PC-3 (cell line): ENCODE data around the gene ABCC11.

Experiments
- EZH2 ChIP-seq: fragments of 300-600 bp; sonication (generic); IDR thresholded peaks from one replicate; pipeline ENCODE4 v1.6.1; 2017; ENCODE audit warnings: antibody characterized with exemption, mild to moderate bottlenecking, low read length; ENCODE audit not compliant: unreplicated experiment
- EZH2phosphoT487 ChIP-seq: fragments of 300-600 bp; sonication (generic); IDR thresholded peaks from 2 replicates; pipeline ENCODE4 v1.6.1; 2018; ENCODE audit warnings: mild to moderate bottlenecking, antibody characterized with exemption, low read length, borderline replicate concordance
- TF ChIP-seq, protein P1 (sequence below): fragments of 300-600 bp; sonication (generic); conservative IDR thresholded peaks from 2 replicates; pipeline ENCODE4 v1.5.1; 2017; ENCODE audit warnings: antibody characterized with exemption, low read depth, mild to moderate bottlenecking, low read length

DNA sequence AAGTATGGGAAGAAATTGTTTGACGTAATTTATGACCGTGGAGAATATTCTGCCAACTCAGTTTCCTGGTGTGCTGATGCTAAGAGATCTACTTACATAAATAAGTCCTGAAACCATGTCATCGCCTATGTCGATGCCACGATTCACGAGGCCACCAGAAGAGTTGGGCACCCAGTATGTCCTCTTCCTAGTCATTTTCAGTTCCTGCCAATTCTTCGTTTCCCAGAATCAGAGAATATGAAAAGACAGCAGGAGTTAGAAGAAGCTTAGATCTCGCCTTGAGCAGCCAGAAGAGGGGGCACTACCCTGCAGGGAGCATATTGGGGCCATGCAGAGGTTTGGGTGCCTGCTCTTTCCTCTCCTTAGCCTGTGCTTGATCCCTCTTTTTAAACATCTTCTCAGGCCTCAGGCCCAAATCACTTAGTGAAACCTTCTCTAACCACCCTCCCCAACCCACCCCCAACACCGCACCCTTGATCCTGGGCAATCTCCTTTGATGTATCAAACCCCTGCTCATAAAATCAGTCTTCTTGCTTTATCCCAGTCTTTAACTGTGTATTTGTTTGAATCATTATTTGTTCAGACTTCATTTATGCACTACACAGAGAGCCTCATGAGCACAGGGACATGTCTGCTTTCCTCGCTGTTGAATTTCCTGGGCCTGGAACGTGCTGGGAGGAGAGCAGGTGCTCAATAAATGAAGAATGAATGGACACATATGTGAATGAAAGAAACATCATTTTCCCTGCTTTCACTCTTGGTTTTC is 15.4 kb downstream of the ABCC11 start:
- TF ChIP-seq, protein P1, sequence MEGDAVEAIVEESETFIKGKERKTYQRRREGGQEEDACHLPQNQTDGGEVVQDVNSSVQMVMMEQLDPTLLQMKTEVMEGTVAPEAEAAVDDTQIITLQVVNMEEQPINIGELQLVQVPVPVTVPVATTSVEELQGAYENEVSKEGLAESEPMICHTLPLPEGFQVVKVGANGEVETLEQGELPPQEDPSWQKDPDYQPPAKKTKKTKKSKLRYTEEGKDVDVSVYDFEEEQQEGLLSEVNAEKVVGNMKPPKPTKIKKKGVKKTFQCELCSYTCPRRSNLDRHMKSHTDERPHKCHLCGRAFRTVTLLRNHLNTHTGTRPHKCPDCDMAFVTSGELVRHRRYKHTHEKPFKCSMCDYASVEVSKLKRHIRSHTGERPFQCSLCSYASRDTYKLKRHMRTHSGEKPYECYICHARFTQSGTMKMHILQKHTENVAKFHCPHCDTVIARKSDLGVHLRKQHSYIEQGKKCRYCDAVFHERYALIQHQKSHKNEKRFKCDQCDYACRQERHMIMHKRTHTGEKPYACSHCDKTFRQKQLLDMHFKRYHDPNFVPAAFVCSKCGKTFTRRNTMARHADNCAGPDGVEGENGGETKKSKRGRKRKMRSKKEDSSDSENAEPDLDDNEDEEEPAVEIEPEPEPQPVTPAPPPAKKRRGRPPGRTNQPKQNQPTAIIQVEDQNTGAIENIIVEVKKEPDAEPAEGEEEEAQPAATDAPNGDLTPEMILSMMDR: peak; percentile 52
- TF ChIP-seq EZH2: no peak
- no peak for TF ChIP-seq EZH2phosphoT487
